SIG-M5 treated with dmso at 0.1 percent for 504 hours (cell line): ENCODE results near the gene SMIM28.

ENCODE experiments used
- DNase-seq: peaks from one replicate; lab custom pipeline; 2025; ENCODE audit not compliant: unreplicated experiment; lab: John Stamatoyannopoulos, UW

SMIM28 gene

DNA sequence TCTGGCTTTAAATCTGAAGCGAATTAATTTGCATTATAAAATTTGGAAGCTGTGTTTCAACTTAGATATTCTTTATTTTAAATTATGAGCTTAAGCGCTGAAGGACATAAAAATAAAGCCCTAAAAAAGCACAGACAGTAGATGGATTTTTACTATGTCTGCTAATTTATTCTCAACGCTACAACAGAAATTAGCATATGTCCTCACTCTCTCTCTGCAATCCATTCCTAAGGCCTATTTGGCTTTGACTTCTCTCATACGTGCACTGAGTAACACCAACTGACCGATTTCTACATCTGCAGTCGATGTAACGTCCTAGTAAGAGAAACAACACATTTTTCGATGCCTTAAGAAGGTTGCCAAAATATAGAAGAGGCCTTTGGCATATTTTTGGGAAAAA is 50.0 kb downstream of the SMIM28 start:
- DNase-seq = no peak

DNA sequence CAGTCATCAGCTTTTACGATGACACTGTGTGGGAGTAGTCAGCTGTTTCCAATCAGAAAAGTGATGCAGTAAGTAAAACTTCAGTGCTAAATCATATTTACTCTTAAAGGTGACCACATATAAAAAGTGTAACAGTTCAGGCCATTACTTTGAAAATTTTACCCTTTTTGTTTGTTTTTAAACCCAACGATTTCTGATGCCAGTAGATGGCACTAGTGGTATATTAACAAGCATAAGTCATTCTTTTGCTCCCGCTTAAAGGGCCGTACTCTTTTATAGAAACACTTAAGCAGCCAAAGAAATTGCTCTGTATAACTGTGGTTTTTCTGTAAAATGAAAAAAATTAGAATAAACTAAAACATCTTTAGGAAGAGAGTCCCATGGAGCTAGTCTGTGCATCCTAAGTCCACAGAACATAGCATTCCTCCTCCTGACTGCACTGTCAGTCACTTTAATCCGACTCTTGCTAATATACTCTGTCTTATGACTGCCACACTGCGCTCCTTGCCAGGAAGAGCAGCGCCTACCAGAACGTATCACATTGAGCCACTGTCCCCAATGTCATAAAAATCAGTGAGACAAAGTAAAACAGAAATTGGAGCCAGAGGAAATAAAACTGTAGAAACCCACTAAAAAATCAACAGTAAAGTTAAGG is 51.4 kb downstream of the SMIM28 start:
- DNase-seq = peak; percentile 61

DNA sequence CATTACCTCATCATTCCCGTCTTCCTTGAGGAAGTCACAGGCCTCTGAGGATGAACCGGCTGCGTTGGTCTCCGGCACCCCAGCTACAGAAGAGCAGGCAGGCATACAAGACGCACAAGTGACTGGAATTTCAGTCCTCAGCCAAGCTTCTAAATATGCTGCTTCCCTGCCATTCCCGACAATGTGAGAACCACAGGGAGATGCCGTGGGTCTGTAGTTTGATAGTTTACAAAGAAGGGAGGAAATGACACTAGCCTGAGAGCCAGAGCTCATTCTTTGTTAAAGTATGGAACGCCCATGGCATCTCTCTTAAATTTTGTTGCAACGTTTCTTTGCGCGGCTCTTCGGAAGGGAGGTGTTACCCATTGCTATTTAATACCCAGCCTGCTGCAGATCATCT is 52.1 kb downstream of the SMIM28 start:
- no peak for DNase-seq

DNA sequence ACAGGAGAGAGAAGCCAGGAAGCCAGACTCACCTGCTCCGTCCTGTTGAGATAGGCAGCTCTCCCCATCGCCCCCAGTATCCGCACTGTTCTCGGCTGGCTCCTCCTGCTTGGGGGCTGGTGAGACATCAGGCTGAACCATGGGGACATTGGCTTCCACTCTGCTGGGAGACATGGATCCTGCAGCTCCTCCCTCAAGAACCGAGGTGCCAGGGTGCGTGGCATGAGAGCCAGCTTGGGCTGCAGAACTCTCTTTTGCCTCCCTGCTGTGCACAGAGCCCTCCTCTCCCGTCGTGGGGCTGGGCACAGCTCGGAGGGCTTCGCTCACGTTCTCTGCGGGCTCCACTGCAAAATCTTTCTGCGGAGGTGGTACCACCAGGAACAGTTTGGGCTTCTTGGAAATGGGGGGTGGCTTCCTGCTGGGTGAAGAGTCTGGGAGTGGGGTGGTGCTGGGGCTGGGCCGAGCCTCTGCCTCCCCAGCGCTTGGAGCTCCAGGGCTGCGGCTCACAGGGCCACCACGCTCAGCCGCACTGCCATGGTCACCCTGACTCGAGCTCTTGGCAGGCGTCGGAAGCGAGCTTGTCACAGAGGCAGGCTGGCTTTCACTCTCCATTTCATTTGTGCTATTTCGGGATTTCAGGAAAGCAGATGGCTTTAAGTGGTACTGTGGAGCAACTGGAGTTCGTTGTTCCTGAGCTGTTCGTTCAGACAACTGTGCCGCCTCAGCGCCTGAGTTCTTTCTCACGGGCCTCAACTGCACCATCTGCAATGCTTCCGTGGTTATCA is 52.8 kb downstream of the SMIM28 start:
- DNase-seq = no peak

DNA sequence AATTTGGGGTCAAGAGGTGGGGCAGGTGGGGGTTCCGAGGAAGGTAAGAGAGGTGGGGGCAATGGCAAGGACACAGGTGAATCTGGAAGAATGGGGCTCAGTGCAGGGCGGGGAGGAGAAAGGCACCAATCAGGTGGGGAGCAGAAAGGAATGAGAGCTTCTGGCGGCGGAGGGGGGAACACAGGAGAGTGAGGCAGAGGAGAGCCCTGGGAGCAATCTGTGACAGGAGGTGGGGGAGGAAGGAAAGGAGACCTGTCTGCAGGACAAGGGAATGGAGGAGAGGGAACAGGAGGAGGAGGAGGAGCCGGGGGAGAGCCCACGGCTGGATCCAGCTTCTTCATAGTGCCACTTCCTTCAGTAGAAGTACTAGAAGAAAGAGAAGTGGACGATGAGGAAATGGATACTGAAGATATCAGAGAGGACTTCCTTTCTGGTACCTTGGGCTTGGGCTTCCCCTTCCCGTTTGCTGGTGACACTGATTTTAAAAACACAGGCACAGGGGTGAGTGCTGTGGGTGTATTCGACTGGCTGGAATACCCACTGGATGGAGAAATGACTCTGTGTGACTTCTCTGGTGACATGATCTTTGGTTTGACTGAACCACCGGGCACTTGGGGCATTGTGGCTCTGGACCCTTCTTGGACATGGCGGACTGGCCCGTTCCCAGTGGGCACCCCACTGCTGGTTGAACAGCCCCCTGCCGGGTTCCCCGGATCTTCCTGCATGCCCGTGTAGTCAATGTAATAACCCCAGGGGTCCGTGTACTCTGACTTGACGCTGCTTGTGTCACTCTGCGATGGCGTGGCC is 53.8 kb downstream of the SMIM28 start:
- DNase-seq = peak; percentile 68

DNA sequence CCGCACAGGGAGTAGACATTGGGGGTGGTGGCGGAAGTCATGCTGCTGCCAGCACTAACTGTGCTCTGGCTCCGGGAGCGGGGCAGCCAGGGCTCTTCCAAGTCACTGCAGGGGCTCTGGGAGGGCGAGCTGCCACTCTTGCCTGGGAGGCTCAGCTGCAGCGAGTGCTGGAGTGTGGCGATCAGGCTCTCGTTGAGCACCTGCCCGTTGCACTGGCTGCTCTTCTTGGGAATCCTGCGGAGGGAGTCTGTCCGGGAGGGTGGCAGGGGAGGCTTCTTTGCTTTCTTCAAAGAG is 54.3 kb downstream of the SMIM28 start:
- no peak for DNase-seq
